Muscle of arm (tissue), 12 donors: Measurements from ENCODE around the gene RALGAPA2. TPM values are rescaled to one million over a fixed set of nuclear protein-coding genes. Genes with fewer than 3 reads are reported as not detected.

Source experiments
- DNase-seq: peaks from one replicate; pipeline ENCODE4 v3.0.0-alpha.2; 2013
- polyA plus RNA-seq, 12 donors: library from polyadenylated mRNA; unstranded; fragments of 120-200 nt; gene quantifications; one replicate each; pipeline ENCODE4 v1.2.1, GENCODE V29; 2013; ENCODE audit not compliant: insufficient read length in 12 of 12

RALGAPA2 gene
- polyA plus RNA-seq, 12 donors, result 8.1 to 25.9 (median 9.6) TPM; not detected in 1

DNA sequence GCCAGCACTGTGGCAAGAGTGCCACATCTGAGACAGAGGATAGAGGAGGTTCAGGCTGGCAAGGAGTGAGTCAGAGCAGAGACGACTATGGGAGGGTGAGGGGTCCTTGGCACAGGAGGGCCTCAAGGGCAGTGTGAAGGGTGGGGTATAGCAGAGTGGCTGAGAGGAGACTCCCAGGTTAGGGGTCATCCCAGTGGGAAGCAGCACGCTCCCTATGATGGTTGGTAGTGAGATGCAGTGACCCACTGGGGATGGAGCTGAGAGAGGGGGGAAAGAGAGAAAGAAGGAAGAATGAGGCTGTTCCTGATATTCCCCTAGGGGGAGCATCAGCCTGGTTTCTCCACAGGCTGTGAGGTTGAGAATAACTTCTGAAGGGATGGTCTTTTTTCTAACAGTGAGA, 247.2 kb downstream of the RALGAPA2 start:
- DNase-seq, result no peak

GRCh38 chr20:20463933-20464374, 248.5 kb downstream of the RALGAPA2 start:
- DNase-seq, result peak; percentile 42

GRCh38 chr20:20462185-20462584, 250.3 kb downstream of the RALGAPA2 start:
- no peak for DNase-seq

DNA sequence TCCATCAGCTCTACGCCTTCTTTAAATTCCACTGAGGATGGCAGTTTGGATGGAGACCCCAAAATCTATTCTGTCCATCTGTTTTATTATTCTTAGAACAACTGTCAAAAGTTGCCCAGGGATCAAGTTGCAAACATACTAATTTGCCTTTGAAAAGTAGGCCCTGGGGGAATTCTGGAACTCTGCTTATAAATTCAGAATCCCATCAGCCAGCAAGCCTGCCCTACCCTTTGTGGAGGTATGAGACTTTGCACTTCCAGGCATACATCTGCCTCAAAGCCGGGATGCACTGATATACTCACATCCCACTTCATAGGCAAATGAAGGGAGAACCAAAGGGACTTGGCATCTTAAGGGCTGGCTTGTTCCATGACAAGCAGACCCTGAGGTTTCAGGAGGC, 250.9 kb downstream of the RALGAPA2 start:
- no peak for DNase-seq

- DNase-seq, result no peak
Observed at GRCh38 chr20:20459726-20460125, 252.7 kb downstream of the RALGAPA2 start.

DNA sequence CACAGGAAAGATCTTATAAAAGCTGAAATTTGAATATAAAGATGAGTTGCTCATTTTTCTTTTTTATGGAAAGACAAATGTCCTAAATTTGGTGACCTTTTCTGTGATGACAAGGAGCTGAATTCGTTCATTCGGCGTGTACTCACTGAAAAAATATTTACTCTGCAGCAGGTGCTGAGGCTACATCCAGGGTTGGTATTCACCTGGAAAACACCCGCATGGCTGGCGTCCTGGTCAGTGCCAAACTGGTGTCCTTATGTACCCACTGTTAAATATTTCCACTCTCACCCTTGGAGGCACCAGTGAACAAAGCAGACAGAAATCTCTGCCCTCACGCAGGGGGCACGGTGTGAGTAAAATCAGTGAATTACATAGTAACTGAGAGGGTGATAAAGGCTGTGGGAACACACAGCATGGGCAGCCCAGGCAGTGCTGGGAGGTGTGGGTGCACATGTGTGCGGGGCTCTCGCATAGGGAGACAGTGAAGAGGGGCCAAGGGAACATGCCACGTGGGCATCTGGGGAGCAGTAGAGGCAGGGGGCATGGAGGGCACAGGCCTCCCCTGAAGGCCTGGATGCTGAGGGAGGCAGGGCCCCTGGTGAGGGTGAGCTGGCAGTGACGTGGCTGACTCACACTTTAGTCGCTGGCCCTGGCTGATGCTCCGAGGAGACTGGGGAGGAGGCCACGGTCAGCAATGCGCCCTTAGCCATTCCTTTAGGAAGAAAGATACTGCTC, 254.9 kb downstream of the RALGAPA2 start:
- DNase-seq, result no peak

GRCh38 chr20:20456741-20457140, 255.7 kb downstream of the RALGAPA2 start:
- no peak for DNase-seq

DNA sequence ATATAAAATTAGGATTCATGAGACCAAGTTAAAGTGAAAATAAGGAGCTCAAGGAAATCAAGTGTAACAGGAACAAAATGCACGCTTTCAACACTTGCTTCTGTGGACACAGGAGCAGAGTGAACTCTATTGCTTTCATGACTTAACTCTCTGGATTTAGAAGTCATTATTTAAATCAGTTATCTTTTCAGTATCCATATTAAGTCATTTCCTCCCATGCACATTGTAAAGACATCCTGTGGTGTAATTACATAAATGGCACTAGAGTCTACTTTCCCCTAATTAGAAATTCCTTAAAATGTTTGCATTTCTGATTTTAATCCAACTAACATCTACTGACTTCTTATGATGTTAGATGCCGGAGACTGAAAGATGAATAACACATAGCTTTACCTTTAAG, 256.5 kb downstream of the RALGAPA2 start:
- no peak for DNase-seq

- DNase-seq, result no peak
Observed at GRCh38 chr20:20454850-20455627, 257.4 kb downstream of the RALGAPA2 start.

DNA sequence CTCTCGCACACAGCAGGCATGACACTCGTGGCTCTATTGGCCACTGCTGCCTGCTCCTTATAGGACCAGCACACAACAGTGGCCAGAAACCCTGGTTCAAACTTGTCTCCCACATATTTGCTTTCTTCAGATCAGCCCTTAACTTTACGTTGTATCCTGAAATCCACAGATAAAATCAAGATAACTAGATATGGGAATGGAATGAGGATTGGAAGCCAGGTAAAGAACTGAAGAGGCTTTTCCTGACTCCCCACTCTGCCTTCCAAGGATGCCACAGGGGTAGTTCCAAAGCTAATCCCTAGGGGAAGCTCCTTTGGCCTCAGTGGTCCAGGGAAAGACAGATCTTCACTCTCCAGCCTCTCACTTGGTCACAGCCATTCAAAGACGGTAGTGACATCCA, 258.1 kb downstream of the RALGAPA2 start:
- no peak for DNase-seq

DNA sequence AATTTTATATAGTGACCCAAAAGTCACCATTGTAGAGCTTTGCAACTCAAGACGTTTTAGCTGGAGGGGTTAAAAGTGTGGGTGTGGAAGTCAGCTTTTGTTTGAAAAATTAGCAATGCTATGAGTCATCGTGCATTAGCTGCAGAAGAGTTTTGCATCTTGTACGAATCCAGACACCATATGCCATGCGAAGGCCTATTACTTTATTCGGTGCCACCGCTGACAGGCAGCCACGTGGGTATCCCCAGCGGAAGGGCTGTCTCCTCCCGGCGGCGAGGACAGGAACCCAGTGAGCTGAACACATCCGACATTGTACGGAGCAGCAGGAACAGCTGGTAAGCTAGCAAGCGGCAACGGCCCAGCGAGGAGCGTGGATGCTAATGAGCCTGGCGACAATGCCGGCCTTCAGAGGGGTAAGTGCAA, 260.2 kb downstream of the RALGAPA2 start:
- peak; percentile 48 for DNase-seq

DNA sequence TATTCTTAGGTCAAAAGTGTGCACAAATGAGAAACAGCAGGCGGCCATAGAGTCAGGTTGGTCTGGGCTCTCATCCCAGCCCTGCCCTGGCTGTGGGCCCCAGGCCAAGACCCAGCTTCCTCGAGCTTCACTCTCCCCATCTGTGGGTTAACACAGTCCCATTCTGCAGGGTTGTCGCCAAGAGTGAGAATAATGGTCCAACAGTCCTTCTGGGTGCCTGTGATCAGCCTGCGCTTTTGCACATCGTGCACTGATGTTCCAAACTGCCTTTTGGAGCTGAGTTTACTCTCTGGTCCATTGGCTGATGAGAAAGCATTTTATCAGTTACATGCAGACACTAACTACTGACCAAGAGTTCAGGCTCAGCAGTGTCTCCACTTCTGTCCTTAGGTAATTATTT, 261.9 kb downstream of the RALGAPA2 start:
- DNase-seq, result no peak

- DNase-seq, result no peak
Observed at GRCh38 chr20:20448881-20449280, 263.6 kb downstream of the RALGAPA2 start.

DNA sequence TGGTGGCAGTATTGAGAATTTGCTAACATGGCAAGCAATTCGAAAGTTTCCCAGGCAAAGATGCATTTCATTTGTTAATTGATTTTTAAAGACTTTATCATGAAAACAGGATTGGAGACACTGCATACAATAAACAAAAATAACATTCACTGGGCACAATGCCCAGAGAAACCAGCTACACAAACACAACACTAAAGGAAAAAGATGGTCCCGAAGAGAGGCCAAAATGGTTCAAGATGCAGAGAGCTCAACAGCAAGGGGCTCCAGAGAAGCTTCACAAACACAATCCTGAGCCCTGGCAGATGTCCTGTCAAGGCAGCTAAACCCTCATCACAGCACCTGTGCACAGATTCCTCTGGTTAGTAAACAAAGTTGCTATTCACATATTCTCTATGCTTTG, 265.2 kb downstream of the RALGAPA2 start:
- DNase-seq, result no peak

- DNase-seq, result no peak
Observed at GRCh38 chr20:20446425-20447015, 265.9 kb downstream of the RALGAPA2 start.

DNA sequence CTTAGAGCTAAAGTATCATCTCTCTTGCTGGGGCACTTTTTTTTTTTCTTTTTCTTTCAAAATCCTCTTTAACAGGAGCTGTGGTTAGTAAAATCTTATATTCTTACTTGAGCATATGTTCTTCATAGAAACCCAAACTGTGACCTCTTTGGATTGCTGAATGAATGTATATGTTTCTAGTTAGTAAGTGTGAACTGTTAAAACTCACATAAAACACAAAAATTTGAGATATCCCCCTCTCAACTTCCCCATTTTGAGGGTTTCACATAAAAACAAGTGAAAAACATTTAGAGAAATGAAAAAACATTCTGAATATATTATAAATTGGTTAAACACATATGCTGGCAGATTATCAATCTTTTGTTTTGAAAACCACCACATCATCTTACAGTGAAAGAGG, 266.4 kb downstream of the RALGAPA2 start:
- no peak for DNase-seq

DNA sequence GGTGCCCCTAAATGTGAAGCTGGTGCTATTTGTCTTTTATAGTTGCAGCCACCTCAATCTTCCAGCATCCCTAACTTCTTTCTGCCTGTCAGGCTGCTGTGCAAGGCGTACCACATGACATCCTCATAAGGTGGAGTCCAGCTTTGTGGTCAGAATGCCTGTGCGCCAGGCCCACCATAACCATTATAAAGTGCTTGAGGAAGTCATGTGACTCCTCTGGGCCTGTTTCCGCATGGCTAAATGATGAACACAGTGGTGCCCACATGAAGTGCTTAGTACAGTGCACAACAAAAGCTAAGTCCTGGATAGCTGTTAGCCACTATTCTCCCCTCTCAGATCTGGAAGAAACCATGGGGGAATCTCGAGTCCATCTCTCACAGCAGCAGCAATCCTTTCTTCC, 268.9 kb downstream of the RALGAPA2 start:
- DNase-seq, result no peak

DNA sequence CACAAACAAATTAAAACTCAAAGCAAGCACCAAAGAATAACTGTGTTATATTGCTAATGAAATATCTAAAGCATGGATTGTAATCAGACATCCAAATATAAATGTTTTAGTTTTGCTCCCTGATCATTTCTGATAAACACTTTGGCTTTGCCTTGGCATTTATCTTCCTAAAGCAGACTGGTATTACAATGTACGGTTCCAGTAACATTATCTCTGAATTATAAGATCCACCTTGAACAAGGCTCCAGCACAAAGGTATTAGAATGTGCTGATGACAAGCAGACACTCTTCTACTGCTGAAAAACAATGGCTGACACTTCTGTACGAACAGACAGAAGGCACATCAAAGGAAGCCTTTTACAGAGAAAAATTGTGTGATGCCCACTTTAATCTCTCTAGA, 270.0 kb downstream of the RALGAPA2 start:
- DNase-seq, result no peak

DNA sequence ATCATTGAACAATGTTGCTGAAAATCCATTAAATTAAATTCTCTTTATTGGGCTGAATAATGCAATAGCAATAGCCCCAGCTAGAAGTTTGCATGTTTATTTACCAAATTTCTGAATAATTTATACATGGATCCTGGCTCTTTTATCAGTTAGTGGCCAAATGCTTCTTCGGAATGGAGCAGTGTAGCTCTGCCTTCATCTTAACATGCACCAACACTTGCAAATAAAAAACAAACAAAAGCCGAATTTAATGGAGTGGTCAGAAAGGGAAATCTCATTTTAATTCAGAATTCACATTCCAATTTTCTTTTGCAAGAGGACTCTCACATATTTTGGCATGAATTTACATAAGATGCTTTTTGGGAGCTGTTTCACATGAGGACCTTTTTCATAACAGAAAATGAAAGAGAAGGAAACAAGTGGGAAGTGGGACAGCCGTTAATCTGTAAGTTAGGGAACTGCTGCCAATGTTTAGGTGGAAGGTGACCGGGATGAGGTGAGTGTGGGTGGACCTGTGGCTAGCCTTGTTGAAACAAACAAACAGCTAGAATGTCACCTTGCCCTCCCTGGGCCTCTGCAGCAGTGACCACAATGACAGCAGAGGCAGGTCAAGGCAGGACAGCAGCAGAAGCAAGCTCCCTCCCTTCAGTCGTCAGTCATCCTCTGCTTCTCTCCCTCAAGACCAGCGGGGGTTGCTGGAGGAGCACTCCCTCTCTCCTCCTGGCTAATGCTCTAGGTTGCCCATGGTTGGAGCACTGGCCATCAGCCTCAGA, 271.4 kb downstream of the RALGAPA2 start:
- no peak for DNase-seq

- DNase-seq, result no peak
Observed at GRCh38 chr20:20440481-20440880, 272.0 kb downstream of the RALGAPA2 start.

DNA sequence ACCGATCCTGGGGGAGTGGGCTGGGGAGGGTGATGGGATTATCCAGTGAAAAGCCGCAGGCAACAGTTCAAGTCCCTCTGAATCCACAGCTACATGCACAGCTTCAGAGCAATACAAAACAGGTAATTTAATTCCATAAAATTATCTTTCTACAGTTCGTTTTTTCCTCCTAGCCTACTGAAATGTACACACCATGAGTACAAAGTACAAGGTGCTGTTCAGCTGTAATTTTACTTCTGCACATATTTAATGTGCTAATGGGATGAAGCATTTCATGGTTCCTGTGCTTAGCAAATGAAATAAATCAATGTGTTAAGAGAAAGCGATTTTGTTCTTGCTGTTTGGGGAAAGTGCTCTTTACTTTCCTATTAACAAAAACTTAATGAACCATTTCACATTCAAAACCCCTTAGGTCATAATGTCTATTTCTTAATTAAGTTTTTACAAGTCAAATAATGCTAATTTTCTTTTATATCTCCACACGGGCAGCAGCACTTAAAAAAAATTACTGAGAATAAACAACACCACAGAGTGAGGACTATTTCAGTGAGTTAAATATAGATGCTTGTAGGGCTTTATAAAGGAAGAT, 272.7 kb downstream of the RALGAPA2 start:
- no peak for DNase-seq

GRCh38 chr20:20437314-20437713, 275.1 kb downstream of the RALGAPA2 start:
- no peak for DNase-seq
